ENCODE measurements around the gene CHCHD3. TPM values are rescaled to one million over a fixed set of nuclear protein-coding genes. Genes with fewer than 3 reads are reported as not detected.

Gene CHCHD3
- total RNA-seq, 2 experiments from 2014 or later, result 83.5 to 83.8 TPM

GRCh38 chr7:133061357-133061756 is 20.5 kb downstream of the CHCHD3 start:
- H3K9me3 ChIP-seq (ENCODE audit: low read length), result no peaks in the 10 kb centered on the region
- CTCF ChIA-PET (ENCODE audit: unreplicated experiment), result no interaction called here
- peaks cover 21% of the 10 kb centered on the region for H4K20me1 ChIP-seq (ENCODE audit: insufficient read depth, low read length)
- peaks cover 49% of the 10 kb centered on the region for H3K79me2 ChIP-seq (ENCODE audit: insufficient read depth, low read depth, low read length)
- no peak overlapping the region for H3K4me2 ChIP-seq (ENCODE audit: low read length)
- POLR2A ChIA-PET, result no interaction called here
- no peak overlapping the region for H3K27ac ChIP-seq (ENCODE audit: low read depth, low read length, poor library complexity, severe bottlenecking)
- no peaks in the 10 kb centered on the region for H3K9me2 ChIP-seq (ENCODE audit: insufficient read depth, low read length)
- peaks cover 45% of the 10 kb centered on the region for H3K36me3 ChIP-seq (ENCODE audit: insufficient read depth, low read length)
- TF ChIP-seq, protein P1, sequence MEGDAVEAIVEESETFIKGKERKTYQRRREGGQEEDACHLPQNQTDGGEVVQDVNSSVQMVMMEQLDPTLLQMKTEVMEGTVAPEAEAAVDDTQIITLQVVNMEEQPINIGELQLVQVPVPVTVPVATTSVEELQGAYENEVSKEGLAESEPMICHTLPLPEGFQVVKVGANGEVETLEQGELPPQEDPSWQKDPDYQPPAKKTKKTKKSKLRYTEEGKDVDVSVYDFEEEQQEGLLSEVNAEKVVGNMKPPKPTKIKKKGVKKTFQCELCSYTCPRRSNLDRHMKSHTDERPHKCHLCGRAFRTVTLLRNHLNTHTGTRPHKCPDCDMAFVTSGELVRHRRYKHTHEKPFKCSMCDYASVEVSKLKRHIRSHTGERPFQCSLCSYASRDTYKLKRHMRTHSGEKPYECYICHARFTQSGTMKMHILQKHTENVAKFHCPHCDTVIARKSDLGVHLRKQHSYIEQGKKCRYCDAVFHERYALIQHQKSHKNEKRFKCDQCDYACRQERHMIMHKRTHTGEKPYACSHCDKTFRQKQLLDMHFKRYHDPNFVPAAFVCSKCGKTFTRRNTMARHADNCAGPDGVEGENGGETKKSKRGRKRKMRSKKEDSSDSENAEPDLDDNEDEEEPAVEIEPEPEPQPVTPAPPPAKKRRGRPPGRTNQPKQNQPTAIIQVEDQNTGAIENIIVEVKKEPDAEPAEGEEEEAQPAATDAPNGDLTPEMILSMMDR (conservative IDR thresholded peaks at IDR 0.05; ENCODE audit: low read length), result no peak
- no peak for TF ChIP-seq EZH2phosphoT487 (IDR thresholded peaks at IDR 0.05; ENCODE audit: borderline replicate concordance, low read depth, low read length)
- no peak overlapping the region for H3K4me3 ChIP-seq (ENCODE audit: low read depth, low read length, poor library complexity, severe bottlenecking)
- H2AFZ ChIP-seq (ENCODE audit: low read length), result no peak overlapping the region
- no TSS peak for BruUV-seq (replicated peaks)
- intact Hi-C loops (cut with micrococcal nuclease; ENCODE audit: unreplicated experiment), result no loop called here
- H3K4me1 ChIP-seq (ENCODE audit: insufficient read depth, low read length, poor library complexity, severe bottlenecking), result peaks cover 17% of the 10 kb centered on the region
- no peak for DNase-seq (ENCODE audit: low spot score)

DNA sequence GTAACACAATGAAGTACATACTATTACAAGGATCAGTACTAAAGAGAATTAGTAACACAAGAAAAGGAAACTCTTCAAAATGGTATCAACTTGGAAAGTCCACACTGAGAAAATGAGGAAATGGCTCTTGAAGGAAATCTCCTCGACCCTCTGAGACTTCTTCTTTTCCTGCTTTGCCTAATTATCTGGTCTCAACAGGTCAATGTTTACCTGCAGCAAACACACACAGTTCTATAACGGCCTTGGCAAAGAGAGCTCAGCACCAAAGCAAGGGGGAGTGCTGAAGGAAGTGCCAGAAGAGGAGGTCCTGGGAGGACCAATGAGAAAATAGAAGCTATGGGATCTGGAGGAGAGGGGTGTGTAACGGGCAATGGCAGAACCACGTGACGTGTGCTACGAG is 21.9 kb downstream of the CHCHD3 start:
- DNase-seq (ENCODE audit: low spot score), result no peak
- intact Hi-C loops (cut with micrococcal nuclease; ENCODE audit: unreplicated experiment), result no loop called here
- no peak for TF ChIP-seq EZH2phosphoT487 (IDR thresholded peaks at IDR 0.05; ENCODE audit: borderline replicate concordance, low read depth, low read length)
- TF ChIP-seq, protein P1 (conservative IDR thresholded peaks at IDR 0.05; ENCODE audit: low read length), result no peak
- BruUV-seq (replicated peaks), result no TSS peak
- ChIA-PET CTCF (ENCODE audit: unreplicated experiment) (no interaction called here), POLR2A (interaction anchor here (0.5 kb wide), 1 partner anchor 9 kb away, joined by 3 read pairs; no protein-coding TSS in a partner anchor)
- H3K9me3 ChIP-seq (ENCODE audit: low read length), result no peaks in the 10 kb centered on the region
- no peak overlapping the region for H3K27ac ChIP-seq (ENCODE audit: low read depth, low read length, poor library complexity, severe bottlenecking)
- peaks cover 44% of the 10 kb centered on the region for H3K79me2 ChIP-seq (ENCODE audit: insufficient read depth, low read depth, low read length)
- H3K9me2 ChIP-seq (ENCODE audit: insufficient read depth, low read length), result no peaks in the 10 kb centered on the region
- peaks cover 36% of the 10 kb centered on the region for H3K36me3 ChIP-seq (ENCODE audit: insufficient read depth, low read length)
- peaks cover 17% of the 10 kb centered on the region for H3K4me1 ChIP-seq (ENCODE audit: insufficient read depth, low read length, poor library complexity, severe bottlenecking)
- H2AFZ ChIP-seq (ENCODE audit: low read length), result no peak overlapping the region
- peaks cover 19% of the 10 kb centered on the region for H4K20me1 ChIP-seq (ENCODE audit: insufficient read depth, low read length)
- no peak overlapping the region for H3K4me3 ChIP-seq (ENCODE audit: low read depth, low read length, poor library complexity, severe bottlenecking)
- no peak overlapping the region for H3K4me2 ChIP-seq (ENCODE audit: low read length)

DNA sequence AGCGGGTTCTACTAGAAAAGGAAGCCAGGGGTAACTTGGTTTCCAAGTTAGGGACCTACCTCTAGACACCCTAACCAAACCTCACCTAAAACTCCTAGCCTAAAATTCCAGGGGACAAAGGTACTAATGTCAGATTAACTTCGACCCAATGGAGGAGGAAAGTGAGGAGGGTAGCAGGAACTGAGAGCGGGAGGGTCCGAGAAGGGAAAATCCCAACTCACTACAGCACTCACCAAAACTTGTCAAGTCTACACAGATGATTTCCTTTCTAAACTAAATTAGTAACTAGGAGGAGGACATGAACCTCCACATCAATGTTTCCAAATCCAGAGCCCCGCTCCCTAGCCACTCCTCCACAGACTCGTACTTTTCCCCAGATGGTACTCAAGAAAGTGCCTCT is 22.6 kb downstream of the CHCHD3 start:
- POLR2A ChIA-PET, result interaction anchor here (0.5 to 1.2 kb wide), 5 partner anchors 9 to 1090 kb away, joined by 3 read pairs; partner anchors contain the start of gene CHCHD3
- Histone ChIP-seq H3K4me1 (ENCODE audit: insufficient read depth, low read length, poor library complexity, severe bottlenecking) (peaks cover 17% of the 10 kb centered on the region), H2AFZ (ENCODE audit: low read length) (no peak overlapping the region), H3K4me2 (ENCODE audit: low read length) (no peak overlapping the region), H3K36me3 (ENCODE audit: insufficient read depth, low read length) (peaks cover 35% of the 10 kb centered on the region), H3K4me3 (ENCODE audit: low read depth, low read length, poor library complexity, severe bottlenecking) (no peak overlapping the region), H3K9me2 (ENCODE audit: insufficient read depth, low read length) (no peaks in the 10 kb centered on the region), H3K27ac (ENCODE audit: low read depth, low read length, poor library complexity, severe bottlenecking) (no peak overlapping the region), H3K79me2 (ENCODE audit: insufficient read depth, low read depth, low read length) (peaks cover 44% of the 10 kb centered on the region), H3K9me3 (ENCODE audit: low read length) (no peaks in the 10 kb centered on the region), H4K20me1 (ENCODE audit: insufficient read depth, low read length) (peaks cover 18% of the 10 kb centered on the region)
- CTCF ChIA-PET (ENCODE audit: unreplicated experiment), result no interaction called here
- TF ChIP-seq, protein P1 (conservative IDR thresholded peaks at IDR 0.05; ENCODE audit: low read length), result no peak
- TF ChIP-seq EZH2phosphoT487 (IDR thresholded peaks at IDR 0.05; ENCODE audit: borderline replicate concordance, low read depth, low read length), result no peak
- no TSS peak for BruUV-seq (replicated peaks)
- no peak for DNase-seq (ENCODE audit: low spot score)
- intact Hi-C loops (cut with micrococcal nuclease; ENCODE audit: unreplicated experiment), result no loop called here
